GM12801 (cell line): ENCODE data around the gene TEX29.

Source experiments
- TF ChIP-seq, protein P1 (sequence below): IDR thresholded peaks from one replicate; pipeline ENCODE4 v1.5.1; 2011; ENCODE audit warnings: control low read depth; ENCODE audit not compliant: insufficient read length; ENCODE audit errors: extremely low read depth

TEX29 gene

GRCh38 chr13:111387945-111388600 is 67.6 kb downstream of the TEX29 start:
- TF ChIP-seq, protein P1, sequence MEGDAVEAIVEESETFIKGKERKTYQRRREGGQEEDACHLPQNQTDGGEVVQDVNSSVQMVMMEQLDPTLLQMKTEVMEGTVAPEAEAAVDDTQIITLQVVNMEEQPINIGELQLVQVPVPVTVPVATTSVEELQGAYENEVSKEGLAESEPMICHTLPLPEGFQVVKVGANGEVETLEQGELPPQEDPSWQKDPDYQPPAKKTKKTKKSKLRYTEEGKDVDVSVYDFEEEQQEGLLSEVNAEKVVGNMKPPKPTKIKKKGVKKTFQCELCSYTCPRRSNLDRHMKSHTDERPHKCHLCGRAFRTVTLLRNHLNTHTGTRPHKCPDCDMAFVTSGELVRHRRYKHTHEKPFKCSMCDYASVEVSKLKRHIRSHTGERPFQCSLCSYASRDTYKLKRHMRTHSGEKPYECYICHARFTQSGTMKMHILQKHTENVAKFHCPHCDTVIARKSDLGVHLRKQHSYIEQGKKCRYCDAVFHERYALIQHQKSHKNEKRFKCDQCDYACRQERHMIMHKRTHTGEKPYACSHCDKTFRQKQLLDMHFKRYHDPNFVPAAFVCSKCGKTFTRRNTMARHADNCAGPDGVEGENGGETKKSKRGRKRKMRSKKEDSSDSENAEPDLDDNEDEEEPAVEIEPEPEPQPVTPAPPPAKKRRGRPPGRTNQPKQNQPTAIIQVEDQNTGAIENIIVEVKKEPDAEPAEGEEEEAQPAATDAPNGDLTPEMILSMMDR: no peak

DNA sequence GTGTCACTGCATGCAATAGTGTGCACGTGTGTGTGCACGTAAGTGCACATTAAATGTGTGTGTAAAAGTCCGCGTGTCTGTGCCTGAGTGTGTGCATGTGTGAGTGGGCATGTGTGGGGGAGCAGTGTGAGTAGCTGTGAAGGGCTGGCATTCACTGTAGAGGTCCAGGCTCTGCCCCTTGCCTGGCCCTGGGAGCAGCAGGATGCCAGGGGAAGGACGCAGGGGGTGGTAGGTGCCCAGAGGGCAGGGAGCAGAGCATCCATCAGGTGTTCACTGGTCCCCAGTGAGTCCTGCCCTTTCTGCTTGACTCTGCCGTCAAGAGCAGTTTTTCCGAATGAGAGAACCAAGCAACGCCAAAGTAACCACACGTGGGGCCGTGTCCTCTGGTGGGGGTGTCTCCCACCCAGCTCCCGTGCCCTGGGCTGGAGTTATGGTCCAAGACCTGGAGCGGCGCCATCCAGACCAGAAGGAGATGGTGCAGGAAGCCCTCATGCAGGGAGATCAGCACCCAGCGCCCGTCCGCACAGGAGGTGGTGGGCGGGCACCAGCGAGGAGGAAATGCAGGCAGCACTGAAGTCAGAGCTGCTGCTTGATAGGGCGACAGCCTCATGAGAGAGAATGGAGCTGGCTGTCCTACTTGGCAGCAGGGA is 68.5 kb downstream of the TEX29 start:
- TF ChIP-seq, protein P1: no peak

GRCh38 chr13:111389621-111390521 is 69.4 kb downstream of the TEX29 start:
- TF ChIP-seq, protein P1: no peak

GRCh38 chr13:111390522-111391270 is 70.3 kb downstream of the TEX29 start:
- TF ChIP-seq, protein P1: no peak

- TF ChIP-seq, protein P1: no peak
Measured at GRCh38 chr13:111392486-111392885, 72.0 kb downstream of the TEX29 start.

- TF ChIP-seq, protein P1: no peak
Measured at GRCh38 chr13:111393221-111393790, 72.9 kb downstream of the TEX29 start.
